H9 (cell line): ENCODE measurements around the gene TM9SF1. TPM values are rescaled to one million over a fixed set of nuclear protein-coding genes. Genes with fewer than 3 reads are reported as not detected.

Experiments
- DNase-seq: peaks from one replicate; pipeline ENCODE4 v3.0.0-alpha.2; 2017
- H2AFZ ChIP-seq: one replicate; pipeline ENCODE4 v1.6.1; 2013; ENCODE audit warnings: mild to moderate bottlenecking, low read length, control low read depth, moderate library complexity
- H2AK5ac ChIP-seq: 2 replicates; pipeline ENCODE4 v1.6.1; 2013; ENCODE audit warnings: low read length, control low read depth, mixed read lengths; ENCODE audit not compliant: insufficient read length
- H2BK120ac ChIP-seq: one replicate; pipeline ENCODE4 v1.6.1; 2013; ENCODE audit warnings: low read depth, mild to moderate bottlenecking, low read length, control low read depth, inconsistent platforms; ENCODE audit not compliant: poor library complexity, severe bottlenecking
- H2BK12ac ChIP-seq: 2 replicates; pipeline ENCODE4 v1.6.1; 2013; ENCODE audit warnings: low read length, control low read depth, mixed read lengths, low read depth; ENCODE audit not compliant: insufficient read length
- H2BK15ac ChIP-seq: 2 replicates; pipeline ENCODE4 v1.6.1; 2013; ENCODE audit warnings: low read depth, low read length, control low read depth
- H2BK20ac ChIP-seq: one replicate; pipeline ENCODE4 v1.6.1; 2013; ENCODE audit warnings: low read depth, mild to moderate bottlenecking, low read length, control low read depth, inconsistent platforms; ENCODE audit not compliant: poor library complexity, severe bottlenecking
- H2BK5ac ChIP-seq: 2 replicates; pipeline ENCODE4 v1.6.1; 2013; ENCODE audit warnings: low read length, control low read depth, mixed read lengths; ENCODE audit not compliant: insufficient read length
- H3K14ac ChIP-seq: 2 replicates; pipeline ENCODE4 v1.6.1; 2013; ENCODE audit warnings: low read length, control low read depth; ENCODE audit not compliant: insufficient read depth
- H3K18ac ChIP-seq: 2 replicates; pipeline ENCODE4 v1.6.1; 2013; ENCODE audit warnings: low read depth, mild to moderate bottlenecking, mixed read lengths, low read length, control low read depth; ENCODE audit not compliant: insufficient read length
- H3K23ac ChIP-seq: 2 replicates; pipeline ENCODE4 v1.6.1; 2013; ENCODE audit warnings: low read length, control low read depth, mixed read lengths, low read depth; ENCODE audit not compliant: insufficient read length
- H3K23me2 ChIP-seq: 2 replicates; pipeline ENCODE4 v1.6.1; 2013; ENCODE audit warnings: low read depth, mild to moderate bottlenecking, mixed read lengths, low read length, control low read depth; ENCODE audit not compliant: insufficient read length, poor library complexity, severe bottlenecking
- H3K27ac ChIP-seq: 2 replicates; pipeline ENCODE4 v1.5.1; 2013; ENCODE audit warnings: low read length, control low read depth, mixed read lengths, low read depth; ENCODE audit not compliant: insufficient read length
- H3K27me3 ChIP-seq: 2 replicates; pipeline ENCODE4 v1.6.1; 2013; ENCODE audit warnings: low read length, control low read depth, inconsistent platforms; ENCODE audit not compliant: insufficient read depth
- H3K4ac ChIP-seq: 2 replicates; pipeline ENCODE4 v1.6.1; 2013; ENCODE audit warnings: low read depth, mild to moderate bottlenecking, control low read depth, inconsistent platforms, low read length, moderate library complexity
- H3K4me1 ChIP-seq: 2 replicates; pipeline ENCODE4 v1.6.1; 2013; ENCODE audit warnings: low read length, control low read depth, inconsistent platforms; ENCODE audit not compliant: insufficient read depth
- H3K4me2 ChIP-seq: 2 replicates; pipeline ENCODE4 v1.6.1; 2013; ENCODE audit warnings: low read length, control low read depth, mixed read lengths; ENCODE audit not compliant: insufficient read length, insufficient read depth
- H3K56ac ChIP-seq: 2 replicates; pipeline ENCODE4 v1.6.1; 2013; ENCODE audit warnings: low read depth, mild to moderate bottlenecking, mixed read lengths, low read length, control low read depth; ENCODE audit not compliant: insufficient read length
- H3K79me1 ChIP-seq: 2 replicates; pipeline ENCODE4 v1.6.1; 2013; ENCODE audit warnings: low read depth, mild to moderate bottlenecking, moderate library complexity, low read length, control low read depth, inconsistent platforms; ENCODE audit not compliant: insufficient read depth, poor library complexity, severe bottlenecking
- H3K79me2 ChIP-seq: 2 replicates; pipeline ENCODE4 v1.6.1; 2013; ENCODE audit warnings: low read length, control low read depth, inconsistent platforms; ENCODE audit not compliant: insufficient read depth
- H3K9ac ChIP-seq: 2 replicates; pipeline ENCODE4 v1.6.1; 2013; ENCODE audit warnings: low read length, control low read depth, mixed read lengths; ENCODE audit not compliant: insufficient read length; ENCODE audit errors: extremely low read depth
- H3K9me3 ChIP-seq: one replicate; pipeline ENCODE4 v1.6.1; 2013; ENCODE audit warnings: low read depth, low read length, inconsistent platforms; ENCODE audit not compliant: control insufficient read depth
- H3T11ph ChIP-seq: one replicate; pipeline ENCODE4 v1.6.1; 2013; ENCODE audit warnings: mild to moderate bottlenecking, low read length, control low read depth, inconsistent platforms
- H4K20me1 ChIP-seq: one replicate; pipeline ENCODE4 v1.6.1; 2013; ENCODE audit not compliant: control insufficient read depth, insufficient read length, insufficient read depth
- H4K5ac ChIP-seq: 2 replicates; pipeline ENCODE4 v1.6.1; 2013; ENCODE audit warnings: low read depth, mild to moderate bottlenecking, mixed read lengths, low read length, control low read depth; ENCODE audit not compliant: insufficient read length
- H4K8ac ChIP-seq: replicated peaks from 2 replicates; pipeline ENCODE4 v1.6.1; 2013; ENCODE audit warnings: low read length, control low read depth, mixed read lengths, low read depth; ENCODE audit not compliant: insufficient read length
- H4K91ac ChIP-seq: 2 replicates; pipeline ENCODE4 v1.6.1; 2013; ENCODE audit warnings: low read depth, mild to moderate bottlenecking, moderate library complexity, mixed read lengths, low read length, control low read depth; ENCODE audit not compliant: insufficient read length
- H3K27ac Mint-ChIP-seq, 3 experiments: 2 replicates in 2 of 3; 3 replicates in 1 of 3; pipeline ENCODE4 v1.8.0; 2020 to 2021; ENCODE audit warnings: mixed read lengths in 3 of 3, mild to moderate bottlenecking in 1 of 3, moderate library complexity in 1 of 3
- H3K27me3 Mint-ChIP-seq: 2 replicates; pipeline ENCODE4 v1.8.0; 2021; ENCODE audit warnings: low read depth, mild to moderate bottlenecking, moderate library complexity, mixed read lengths
- H3K36me3 Mint-ChIP-seq, 3 experiments: 2 replicates in 2 of 3; 3 replicates in 1 of 3; pipeline ENCODE4 v1.8.0; 2020 to 2021; ENCODE audit warnings: low read depth in 3 of 3, mixed read lengths in 3 of 3; ENCODE audit not compliant: insufficient read depth in 1 of 3
- H3K4me1 Mint-ChIP-seq, 2 experiments: 2 replicates each; pipeline ENCODE4 v1.8.0; 2020; ENCODE audit warnings: mixed read lengths in 2 of 2
- H3K4me3 Mint-ChIP-seq, 2 experiments: 2 replicates in 1 of 2; 3 replicates in 1 of 2; pipeline ENCODE4 v1.8.0; 2020 to 2021; ENCODE audit warnings: mild to moderate bottlenecking in 2 of 2, mixed read lengths in 2 of 2, moderate library complexity in 1 of 2
- H3K9me3 Mint-ChIP-seq, 2 experiments: 2 replicates in 1 of 2; 3 replicates in 1 of 2; pipeline ENCODE4 v1.8.0; 2020; ENCODE audit warnings: mild to moderate bottlenecking in 2 of 2, mixed read lengths in 2 of 2, moderate library complexity in 1 of 2
- CTCF ChIP-seq: fragments of 200-600 bp; sonication (generic); conservative IDR thresholded peaks from 3 replicates; pipeline ENCODE4 v1.8.0; 2021; ENCODE audit warnings: antibody characterized with exemption, mild to moderate bottlenecking
- WGBS: extraction: QIAGEN DNeasy Blood & Tissue Kit; methylation state at CpG from one replicate; pipeline ENCODE4 v1.1.7; 2013; ENCODE audit warnings: missing lambda C conversion rate, low lambda C conversion rate, mixed read lengths; ENCODE audit not compliant: insufficient read length; ENCODE audit errors: extremely low coverage; 5-methylcytosine and 5-hydroxymethylcytosine counted together
- total RNA-seq: library from RNA; stranded (reverse); gene quantifications from 2 replicates; pipeline ENCODE4 v1.2.1, GENCODE V29; 2021

Gene TM9SF1
- total RNA-seq, 1 experiment from 2014 or later, result 31.6 TPM

- no peak for DNase-seq
- no peak overlapping the region for H3K56ac ChIP-seq
- H3K79me2 ChIP-seq, result peaks cover 8% of the 10 kb centered on the region; the same call in 1 of the 2 replicates
- no peak overlapping the region for H4K8ac ChIP-seq
- H3K4me1 ChIP-seq, result no peaks in the 10 kb centered on the region
- H4K20me1 ChIP-seq, result no peaks in the 10 kb centered on the region
- H4K91ac ChIP-seq, result no peak overlapping the region
- H2AFZ ChIP-seq, result no peak overlapping the region
- H2BK20ac ChIP-seq, result no peak overlapping the region
- Mint-ChIP-seq H3K4me1 (peaks cover 21 to 24% of the 10 kb centered on the region in 2 experiments), H3K9me3 (no peaks in the 10 kb centered on the region), H3K27me3 (no peaks in the 10 kb centered on the region), H3K27ac (no peak overlapping the region; a peak in 1 of 7 replicates), H3K4me3 (no peak overlapping the region), H3K36me3 (peaks cover 28 to 60% (median 58%) of the 10 kb centered on the region in 3 experiments)
- no peak overlapping the region for H2AK5ac ChIP-seq
- H3K9ac ChIP-seq, result no peak overlapping the region
- H3K23ac ChIP-seq, result no peak overlapping the region
- H3K79me1 ChIP-seq, result peaks cover 4% of the 10 kb centered on the region
- H3K18ac ChIP-seq, result no peak overlapping the region
- H3K9me3 ChIP-seq, result no peaks in the 10 kb centered on the region
- peaks cover 19% of the 10 kb centered on the region for H3K23me2 ChIP-seq
- H2BK120ac ChIP-seq, result no peak overlapping the region
- H3T11ph ChIP-seq, result no peak overlapping the region
- no peak overlapping the region for H4K5ac ChIP-seq
- no peak overlapping the region for H3K14ac ChIP-seq
- H2BK5ac ChIP-seq, result no peak overlapping the region
- H3K4ac ChIP-seq, result no peak overlapping the region
- WGBS, result no CpG with 5 or more reads among the region's 9 CpGs
- H2BK15ac ChIP-seq, result no peak overlapping the region
- H3K27me3 ChIP-seq, result no peaks in the 10 kb centered on the region
- no peak overlapping the region for H3K27ac ChIP-seq
- H2BK12ac ChIP-seq, result no peak overlapping the region
- no peak for TF ChIP-seq CTCF
- H3K4me2 ChIP-seq, result no peak overlapping the region
Measured at GRCh38 chr14:24150061-24150460, 45.2 kb downstream of the TM9SF1 start.
